Subcutaneous abdominal adipose tissue (tissue), 5 donors: ENCODE results near the gene F8.
"Not testable (repeated sequence)": the region's sequence is repeated elsewhere in the genome, so short reads cannot be mapped to it uniquely, and the experiment has no call there.

Experiments
- H3K27ac ChIP-seq: one replicate; pipeline ENCODE4 v1.7.0; 2013; ENCODE audit warnings: low read depth, mild to moderate bottlenecking, inconsistent platforms, low read length, moderate library complexity
- H3K27me3 ChIP-seq, 5 donors: one replicate each; pipeline ENCODE4 v1.7.0; 2013; ENCODE audit warnings: low read length in 5 of 5, inconsistent platforms in 1 of 5; ENCODE audit not compliant: control insufficient read depth in 5 of 5, insufficient read depth in 4 of 5
- H3K36me3 ChIP-seq, 5 donors: one replicate each; pipeline ENCODE4 v1.7.0; 2013; ENCODE audit warnings: low read length in 5 of 5; ENCODE audit not compliant: control insufficient read depth in 5 of 5, insufficient read depth in 5 of 5
- H3K4me1 ChIP-seq, 5 donors: one replicate each; pipeline ENCODE4 v1.7.0; 2013; ENCODE audit warnings: low read length in 5 of 5, mild to moderate bottlenecking in 3 of 5, moderate library complexity in 1 of 5; ENCODE audit not compliant: control insufficient read depth in 5 of 5, insufficient read depth in 5 of 5
- H3K4me3 ChIP-seq, 5 donors: one replicate each; pipeline ENCODE4 v1.7.0; 2013; ENCODE audit warnings: low read length in 5 of 5, low read depth in 1 of 5
- H3K9ac ChIP-seq, 5 donors: one replicate each; pipeline ENCODE4 v1.7.0; 2013; ENCODE audit warnings: low read length in 5 of 5, mild to moderate bottlenecking in 4 of 5, moderate library complexity in 3 of 5
- H3K9me3 ChIP-seq, 5 donors: one replicate each; pipeline ENCODE4 v1.7.0; 2013; ENCODE audit warnings: low read length in 5 of 5; ENCODE audit not compliant: control insufficient read depth in 5 of 5
- donor health status: healthy.
- donor health status: healthy.
- donor health status: healthy.
- donor health status: healthy.
- donor health status: healthy.

Gene F8

DNA sequence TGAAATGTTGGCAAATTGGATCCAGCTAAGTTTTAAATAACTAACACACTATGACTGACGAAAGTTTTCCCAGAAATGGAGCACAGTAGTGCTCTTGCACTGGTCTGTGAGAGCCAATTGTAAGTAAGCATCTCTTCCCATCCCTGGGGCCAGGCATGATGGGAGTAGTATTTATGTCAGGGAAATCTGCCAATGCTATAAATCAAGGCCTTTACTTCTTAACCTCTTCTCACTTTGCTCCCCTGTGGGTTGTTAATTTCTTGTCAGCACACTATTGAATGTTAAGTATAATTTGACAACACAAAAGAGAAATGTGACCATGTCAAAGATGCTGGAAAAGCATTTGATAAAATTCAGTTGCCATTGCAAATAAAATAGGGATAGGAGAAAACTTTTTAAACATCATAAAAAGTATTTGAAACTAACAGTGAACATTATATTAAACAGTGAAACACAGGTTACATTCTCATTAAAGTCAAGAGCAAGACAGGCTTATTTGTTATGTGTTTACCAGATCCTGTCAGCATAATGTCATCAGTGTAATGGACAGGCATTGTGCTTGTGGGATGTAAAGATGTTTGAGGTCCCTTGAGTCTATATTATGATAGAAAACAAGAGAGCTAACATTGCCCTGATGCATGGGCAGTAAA, 131.4 kb downstream of the F8 start:
- peaks cover 0 to 3% (median 0%) of the 10 kb centered on the region in 5 donors for H3K36me3 ChIP-seq
- peaks cover 0 to 5% (median 0%) of the 10 kb centered on the region in 5 donors for H3K4me1 ChIP-seq
- no peak overlapping the region for H3K9ac ChIP-seq
- H3K27me3 ChIP-seq, result no peaks in the 10 kb centered on the region
- no peaks in the 10 kb centered on the region for H3K9me3 ChIP-seq
- no peak overlapping the region for H3K27ac ChIP-seq
- no peak overlapping the region for H3K4me3 ChIP-seq

DNA sequence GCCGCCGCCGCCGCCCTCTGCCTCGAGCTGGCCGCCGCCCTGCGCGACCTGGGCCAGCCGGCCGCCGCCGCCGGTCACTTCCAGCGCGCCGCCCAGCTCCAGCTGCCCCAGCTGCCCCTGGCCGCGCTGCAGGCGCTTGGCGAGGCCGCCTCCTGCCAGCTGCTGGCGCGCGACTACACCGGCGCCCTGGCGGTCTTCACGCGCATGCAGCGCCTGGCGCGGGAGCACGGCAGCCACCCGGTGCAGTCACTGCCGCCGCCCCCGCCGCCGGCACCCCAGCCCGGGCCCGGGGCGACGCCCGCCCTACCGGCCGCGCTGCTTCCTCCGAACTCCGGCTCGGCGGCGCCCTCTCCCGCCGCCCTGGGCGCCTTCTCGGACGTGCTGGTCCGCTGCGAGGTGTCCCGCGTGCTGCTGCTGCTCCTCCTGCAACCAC, 135.7 kb downstream of the F8 start:
- H3K36me3 ChIP-seq, H3K4me1 ChIP-seq, H3K27ac ChIP-seq, H3K9ac ChIP-seq, H3K9me3 ChIP-seq, H3K27me3 ChIP-seq, H3K4me3 ChIP-seq: not testable (repeated sequence)

DNA sequence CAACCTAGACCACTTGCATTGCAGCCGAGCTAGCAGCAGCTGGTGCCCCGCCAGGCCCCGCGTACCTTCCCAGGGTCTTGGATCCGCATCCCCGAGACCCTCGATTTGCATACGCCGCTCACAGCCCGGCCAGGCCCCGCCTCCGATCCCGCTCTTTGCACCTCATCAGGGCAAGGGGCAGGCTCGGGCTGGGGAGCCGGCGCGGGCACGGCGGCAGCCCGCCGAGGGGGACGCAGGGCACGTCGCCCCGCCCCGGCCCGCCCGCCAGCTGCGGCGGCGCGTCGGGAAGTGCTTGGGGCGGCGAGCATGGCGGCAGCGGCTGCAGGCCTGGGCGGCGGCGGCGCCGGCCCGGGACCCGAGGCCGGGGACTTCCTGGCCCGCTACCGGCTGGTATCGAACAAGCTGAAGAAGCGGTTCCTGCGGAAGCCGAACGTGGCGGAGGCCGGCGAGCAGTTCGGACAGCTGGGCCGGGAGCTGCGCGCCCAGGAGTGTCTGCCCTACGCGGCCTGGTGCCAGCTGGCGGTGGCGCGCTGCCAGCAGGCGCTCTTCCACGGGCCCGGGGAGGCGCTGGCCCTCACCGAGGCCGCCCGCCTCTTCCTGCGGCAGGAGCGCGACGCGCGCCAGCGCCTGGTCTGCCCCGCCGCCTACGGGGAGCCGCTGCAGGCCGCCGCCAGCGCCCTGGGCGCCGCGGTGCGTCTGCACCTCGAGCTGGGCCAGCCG, 136.3 kb downstream of the F8 start, which contains the start of gene F8A1:
Gene F8A1 (plus strand): TSS at position 287 of the 720 bp plus-strand sequence. CDS start 20 bp downstream, at position 307.
- H3K9ac ChIP-seq, H3K36me3 ChIP-seq, H3K9me3 ChIP-seq, H3K4me1 ChIP-seq, H3K27ac ChIP-seq, H3K27me3 ChIP-seq: not testable (repeated sequence)
- peak within 1 kb of the TSS in 2 of 5 donors; percentile 32 to 50 for H3K4me3 ChIP-seq

DNA sequence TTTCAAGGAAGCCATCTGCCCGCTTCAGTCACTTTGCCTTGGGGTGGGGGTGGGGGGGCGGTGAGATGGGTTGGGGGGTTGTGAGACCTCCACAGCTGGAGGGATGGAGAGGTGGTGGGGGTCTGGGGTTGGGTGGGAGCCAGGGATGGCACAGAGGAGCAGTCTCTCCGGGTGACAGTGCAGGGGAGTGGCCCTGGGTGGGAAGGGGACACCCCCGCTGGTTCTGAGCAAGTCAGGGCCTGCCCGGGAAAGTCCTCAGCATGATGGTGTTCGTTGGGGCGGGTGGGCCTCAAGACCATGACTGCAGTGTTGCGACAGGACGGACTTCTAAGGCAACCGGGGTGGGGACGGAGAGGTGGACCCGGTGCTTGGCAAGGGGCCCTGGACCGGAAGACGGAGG, 137.0 kb downstream of the F8 start:
- H3K4me1 ChIP-seq, H3K27me3 ChIP-seq, H3K9me3 ChIP-seq, H3K4me3 ChIP-seq, H3K27ac ChIP-seq, H3K9ac ChIP-seq, H3K36me3 ChIP-seq: not testable (repeated sequence)

DNA sequence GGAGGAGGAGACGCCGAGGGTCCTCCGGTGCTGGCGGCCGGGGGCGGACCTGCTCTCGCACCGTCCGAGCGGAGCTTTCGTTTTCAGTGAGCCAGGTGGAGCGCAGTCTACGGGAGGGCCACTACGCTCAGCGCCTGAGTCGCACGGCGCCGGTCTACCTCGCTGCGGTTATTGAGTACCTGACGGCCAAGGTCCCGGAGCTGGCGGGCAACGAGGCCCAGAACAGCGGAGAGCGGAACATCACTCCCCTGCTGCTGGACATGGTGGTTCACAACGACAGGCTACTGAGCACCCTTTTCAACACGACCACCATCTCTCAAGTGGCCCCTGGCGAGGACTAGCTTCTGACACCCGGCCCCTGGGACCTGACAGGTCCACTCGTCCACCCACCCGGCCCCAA, 137.5 kb downstream of the F8 start:
- H3K27me3 ChIP-seq, H3K9me3 ChIP-seq, H3K27ac ChIP-seq, H3K4me3 ChIP-seq, H3K36me3 ChIP-seq, H3K4me1 ChIP-seq, H3K9ac ChIP-seq: not testable (repeated sequence)

DNA sequence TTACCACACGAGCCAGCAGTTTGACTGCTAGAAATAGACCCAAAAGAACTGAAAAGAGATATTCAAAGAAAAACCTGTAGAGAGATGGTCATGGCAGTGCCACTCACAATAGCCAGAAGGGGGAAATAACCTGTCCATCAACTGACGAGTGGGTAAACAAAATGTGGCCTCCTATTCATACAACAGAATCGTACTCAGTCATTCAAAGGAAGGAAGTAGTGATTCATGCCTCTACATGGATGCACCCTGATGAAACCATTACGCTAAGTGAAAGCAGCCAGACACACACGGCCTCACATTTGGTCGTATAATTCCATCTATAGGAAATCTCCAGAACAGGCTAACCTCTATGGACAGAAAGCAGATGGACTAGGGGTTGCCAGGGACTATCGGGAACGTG, 138.5 kb downstream of the F8 start:
- H3K36me3 ChIP-seq, H3K9ac ChIP-seq, H3K4me1 ChIP-seq, H3K27ac ChIP-seq, H3K4me3 ChIP-seq, H3K27me3 ChIP-seq, H3K9me3 ChIP-seq: not testable (repeated sequence)

DNA sequence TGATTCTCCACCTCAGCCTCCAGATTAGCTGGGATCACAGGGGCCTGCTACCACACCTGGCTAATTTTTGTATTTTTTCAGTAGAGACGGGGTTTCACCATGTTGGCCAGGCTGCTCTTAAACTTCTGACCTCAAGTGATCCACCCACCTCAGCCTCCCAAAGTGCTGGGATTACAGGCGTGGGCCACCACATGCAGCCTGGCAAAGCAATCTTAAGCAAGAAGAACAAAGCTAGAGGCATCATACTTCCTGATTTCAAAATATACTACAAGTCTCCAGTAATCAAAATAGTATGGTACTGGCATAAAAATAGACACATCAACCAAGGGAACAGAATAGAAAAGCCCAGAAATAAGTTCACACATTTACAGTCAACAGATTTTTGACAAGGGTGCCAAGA, 149.2 kb downstream of the F8 start:
- Histone ChIP-seq H3K36me3 (no peaks in the 10 kb centered on the region), H3K27me3 (no peaks in the 10 kb centered on the region), H3K9ac (no peak overlapping the region), H3K9me3 (peaks cover 0 to 3% (median 2%) of the 10 kb centered on the region in 5 donors), H3K27ac (no peak overlapping the region), H3K4me1 (no peaks in the 10 kb centered on the region), H3K4me3 (no peak overlapping the region)

DNA sequence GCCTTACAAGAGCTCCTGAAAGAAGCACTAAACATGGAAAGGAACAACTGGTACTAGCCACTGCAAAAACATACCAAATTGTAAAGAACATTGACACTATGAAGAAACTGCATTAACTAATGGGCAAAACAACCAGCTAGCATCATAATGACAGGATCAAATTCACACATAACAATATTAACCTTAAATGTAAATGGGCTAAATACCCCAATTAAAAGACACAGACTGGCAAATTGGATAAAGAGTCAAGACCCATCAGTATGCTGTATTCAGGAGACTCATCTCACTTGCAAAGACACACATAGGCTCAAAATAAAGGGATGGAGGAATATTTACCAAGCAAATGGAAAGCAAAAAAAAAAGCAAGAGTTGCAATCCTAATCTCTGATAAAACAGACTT, 154.0 kb downstream of the F8 start:
- H3K36me3 ChIP-seq, H3K4me3 ChIP-seq, H3K27me3 ChIP-seq, H3K9ac ChIP-seq, H3K4me1 ChIP-seq, H3K27ac ChIP-seq: not testable (repeated sequence)
- peaks cover 6 to 21% (median 12%) of the 10 kb centered on the region in 5 donors for H3K9me3 ChIP-seq

DNA sequence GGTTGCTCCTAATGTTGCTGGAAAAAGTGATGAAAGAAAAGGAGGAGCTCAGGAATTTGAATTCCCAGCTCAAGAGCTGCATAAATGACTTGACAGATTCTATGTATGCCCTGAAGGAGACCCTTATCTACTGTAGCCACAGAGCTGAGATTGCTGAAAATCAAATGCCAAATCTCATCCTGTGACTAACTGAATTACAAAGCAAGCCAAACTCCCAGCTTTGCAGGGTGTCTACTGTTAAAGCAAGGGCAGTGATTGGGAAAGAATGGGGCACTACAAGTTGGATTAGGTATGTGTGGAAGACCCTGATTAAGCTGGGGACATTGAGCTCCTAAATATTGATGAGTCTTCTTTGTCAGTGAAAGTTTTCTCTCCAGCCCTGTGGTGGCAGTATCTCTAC, 167.3 kb downstream of the F8 start:
- H3K27ac ChIP-seq, result no peak overlapping the region
- H3K4me3 ChIP-seq, result no peak overlapping the region
- no peak overlapping the region for H3K9ac ChIP-seq
- H3K9me3 ChIP-seq, result no peaks in the 10 kb centered on the region
- no peaks in the 10 kb centered on the region for H3K4me1 ChIP-seq
- peaks cover 0 to 23% (median 9%) of the 10 kb centered on the region in 5 donors for H3K36me3 ChIP-seq
- H3K27me3 ChIP-seq, result no peaks in the 10 kb centered on the region

DNA sequence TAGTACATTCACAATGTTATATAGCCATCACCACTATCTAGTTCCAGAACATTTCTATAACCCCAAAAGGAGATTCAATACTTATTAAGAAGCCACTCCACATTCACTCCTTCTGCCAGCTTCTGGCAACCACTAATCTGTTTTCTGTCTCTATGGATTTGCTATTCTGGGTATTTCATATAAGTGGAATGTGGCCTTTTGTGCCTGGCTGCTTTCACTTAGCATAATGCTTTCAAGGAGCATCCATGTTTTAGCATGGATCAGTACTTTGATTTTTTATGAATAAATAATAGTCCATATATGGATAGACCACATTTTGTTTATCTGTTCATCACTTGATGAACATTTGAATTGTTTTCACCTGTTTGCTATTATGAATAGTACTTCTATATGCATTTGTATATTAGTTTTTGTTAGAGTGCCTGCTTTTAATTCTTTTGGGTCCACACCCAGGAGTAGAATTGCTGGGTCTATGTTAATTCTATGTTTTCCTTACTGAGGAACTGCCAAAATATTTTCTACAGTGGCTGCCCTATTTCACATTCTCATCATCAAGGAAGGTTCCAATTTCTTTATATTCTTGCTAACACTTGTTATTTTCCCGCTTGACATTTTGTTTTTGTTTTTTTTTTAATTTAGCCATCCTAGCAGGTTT, 171.4 kb downstream of the F8 start:
- Histone ChIP-seq H3K4me1 (no peaks in the 10 kb centered on the region), H3K9ac (no peak overlapping the region), H3K27me3 (no peaks in the 10 kb centered on the region), H3K27ac (no peak overlapping the region), H3K4me3 (no peak overlapping the region), H3K9me3 (peaks cover 0 to 4% (median 0%) of the 10 kb centered on the region in 5 donors), H3K36me3 (peaks cover 0 to 7% (median under 1%) of the 10 kb centered on the region in 5 donors)
